Spinal cord (tissue), 10 donors: ENCODE results near the gene PARD3B. TPM values are rescaled to one million over a fixed set of nuclear protein-coding genes. Genes with fewer than 3 reads are reported as not detected.

Experiments used
- DNase-seq, 6 donors: peaks; one replicate each; pipeline versions ENCODE4 v3.0.0 to v3.0.0-alpha.2; 2013 to 2015; ENCODE audit warnings: low spot score in 6 of 6, low read depth in 4 of 6
- H3K27ac ChIP-seq: one replicate; pipeline ENCODE4 v1.5.1; 2013; ENCODE audit warnings: low read depth, low read length, control low read depth
- H3K27me3 ChIP-seq: one replicate; pipeline ENCODE4 v1.6.1; 2013; ENCODE audit warnings: low read length; ENCODE audit not compliant: control insufficient read depth, insufficient read depth
- H3K36me3 ChIP-seq: one replicate; pipeline ENCODE4 v1.6.1; 2013; ENCODE audit warnings: low read length; ENCODE audit not compliant: control insufficient read depth, insufficient read depth
- H3K4me1 ChIP-seq: one replicate; pipeline ENCODE4 v1.6.1; 2013; ENCODE audit warnings: low read length; ENCODE audit not compliant: control insufficient read depth, insufficient read depth
- H3K4me3 ChIP-seq: one replicate; pipeline ENCODE4 v1.5.1; 2013; ENCODE audit warnings: low read depth, low read length, control low read depth
- H3K9me3 ChIP-seq: one replicate; pipeline ENCODE4 v1.6.1; 2013; ENCODE audit warnings: low read length; ENCODE audit not compliant: control insufficient read depth, insufficient read depth
- WGBS: methylation state at CpG from one replicate; pipeline ENCODE4 v1.1.5; 2013; ENCODE audit warnings: missing lambda C conversion rate; ENCODE audit not compliant: insufficient coverage; 5-methylcytosine and 5-hydroxymethylcytosine counted together
- polyA plus RNA-seq, 2 donors: library from polyadenylated mRNA; unstranded; fragments of 120-200 nt; gene quantifications; one replicate each; pipeline ENCODE4 v1.2.1, GENCODE V29; 2013; ENCODE audit not compliant: insufficient read length in 2 of 2
- total RNA-seq, 2 donors: library from RNA; depleted of rRNA in 1 of 2; stranded (reverse); fragments of 120-200 nt in 1 of 2; fragments of >200 nt in 1 of 2; gene quantifications; one replicate each; pipeline versions ENCODE4 v1.2.3 to v1.2.4, GENCODE V29; 2013 to 2014
- donor health status: healthy.

The PARD3B gene
- total and polyA plus RNA-seq, 4 donors = 10.8 to 34.6 (median 22.1) TPM

GRCh38 chr2:204535764-204536163, 9.5 kb upstream of the PARD3B start:
- H3K27me3 ChIP-seq = no peaks in the 10 kb centered on the region
- WGBS = 100% methylated on average over 1 of the region's 1 CpG
- DNase-seq = no peak
- H3K4me1 ChIP-seq = peaks cover 4% of the 10 kb centered on the region
- no peak overlapping the region for H3K4me3 ChIP-seq
- no peak overlapping the region for H3K27ac ChIP-seq
- H3K36me3 ChIP-seq = no peaks in the 10 kb centered on the region
- H3K9me3 ChIP-seq = no peaks in the 10 kb centered on the region

DNA sequence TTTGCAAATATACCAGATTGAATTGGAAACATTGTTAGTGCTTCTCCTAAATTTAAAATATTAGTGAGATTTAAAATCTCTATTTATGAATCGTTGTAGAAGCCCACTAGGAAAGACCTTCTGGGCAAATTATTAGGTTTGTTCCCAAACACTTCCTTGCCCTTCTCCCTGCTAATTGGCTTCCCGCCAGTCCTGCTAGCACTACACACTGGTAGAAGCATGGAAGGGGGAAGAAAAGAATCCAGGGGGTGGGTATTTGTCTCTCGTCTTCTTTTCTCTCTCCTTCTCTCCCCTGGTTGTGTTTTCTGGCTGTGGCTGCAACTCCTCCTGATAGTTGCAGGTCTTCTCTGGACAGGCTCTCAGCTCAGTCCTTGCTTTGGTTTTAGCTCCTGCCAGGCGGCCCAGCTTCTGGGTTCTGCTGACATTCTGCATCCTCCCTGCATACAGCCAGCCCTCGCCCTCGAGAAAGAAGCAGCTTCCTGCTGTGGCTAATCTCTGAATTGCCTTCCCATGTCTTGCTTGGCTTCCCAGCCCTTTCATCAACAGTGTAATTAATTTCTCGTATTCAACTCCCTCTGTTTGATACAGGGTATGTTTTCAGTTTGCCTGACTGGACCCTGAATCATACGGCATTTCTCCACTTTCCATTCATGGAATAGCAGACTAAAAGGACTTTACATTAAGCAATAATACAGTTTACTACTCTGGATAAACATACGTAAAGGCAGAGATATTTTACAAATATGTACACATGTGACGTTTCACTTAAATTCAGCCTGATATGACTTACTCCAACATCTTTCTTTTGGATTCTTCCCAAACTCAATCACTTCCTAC, 6.9 kb upstream of the PARD3B start:
- H3K4me1 ChIP-seq = peaks cover 4% of the 10 kb centered on the region
- no peaks in the 10 kb centered on the region for H3K27me3 ChIP-seq
- no peaks in the 10 kb centered on the region for H3K9me3 ChIP-seq
- no peaks in the 10 kb centered on the region for H3K36me3 ChIP-seq
- H3K4me3 ChIP-seq = no peak overlapping the region
- H3K27ac ChIP-seq = peak overlapping the region; percentile 29
- 12% methylated on average over 3 of the region's 10 CpGs for WGBS
- peak in 2 of 6 donors; percentile 72 to 78 for DNase-seq

- WGBS = no CpG with 5 or more reads among the region's 1 CpG
- H3K27me3 ChIP-seq = no peaks in the 10 kb centered on the region
- H3K9me3 ChIP-seq = no peaks in the 10 kb centered on the region
- H3K4me3 ChIP-seq = no peak overlapping the region
- no peak overlapping the region for H3K27ac ChIP-seq
- peaks cover 4% of the 10 kb centered on the region for H3K4me1 ChIP-seq
- no peaks in the 10 kb centered on the region for H3K36me3 ChIP-seq
- DNase-seq = no peak
Measured at GRCh38 chr2:204539019-204539385, 6.3 kb upstream of the PARD3B start.

- H3K9me3 ChIP-seq = no peaks in the 10 kb centered on the region
- no peak overlapping the region for H3K27ac ChIP-seq
- DNase-seq = no peak
- no peaks in the 10 kb centered on the region for H3K36me3 ChIP-seq
- no peaks in the 10 kb centered on the region for H3K27me3 ChIP-seq
- peaks cover 15% of the 10 kb centered on the region for H3K4me1 ChIP-seq
- WGBS = no CpG with 5 or more reads among the region's 2 CpGs
- no peak overlapping the region for H3K4me3 ChIP-seq
Measured at GRCh38 chr2:204541637-204542036, 3.6 kb upstream of the PARD3B start.

- no peak overlapping the region for H3K27ac ChIP-seq
Measured at GRCh38 chr2:204542982-204543608, 2.2 kb upstream of the PARD3B start.

GRCh38 chr2:204545861-204546735, 823 bp downstream of the PARD3B start:
- Histone ChIP-seq H3K4me1 (peaks cover 11% of the 10 kb centered on the region), H3K27ac (no peak overlapping the region), H3K27me3 (no peaks in the 10 kb centered on the region), H3K9me3 (no peaks in the 10 kb centered on the region), H3K36me3 (no peaks in the 10 kb centered on the region), H3K4me3 (peak overlapping the region; percentile 64)
- WGBS = 3% methylated on average over 45 of the region's 45 CpGs
- DNase-seq = peak in 2 of 6 donors; percentile 31 to 35

More at GRCh38 chr2:204542982-204543608, 2.2 kb upstream of the PARD3B start:
- Histone ChIP-seq H3K9me3 (no peaks in the 10 kb centered on the region), H3K27me3 (no peaks in the 10 kb centered on the region), H3K4me1 (peaks cover 15% of the 10 kb centered on the region), H3K4me3 (no peak overlapping the region), H3K36me3 (no peaks in the 10 kb centered on the region)
- DNase-seq = no peak
- WGBS = 96% methylated on average over 2 of the region's 4 CpGs

GRCh38 chr2:204550751-204551511, 5.7 kb downstream of the PARD3B start:
- Histone ChIP-seq H3K9me3 (no peaks in the 10 kb centered on the region), H3K27ac (peak overlapping the region; percentile 79), H3K4me3 (no peak overlapping the region), H3K27me3 (no peaks in the 10 kb centered on the region), H3K4me1 (peaks cover 9% of the 10 kb centered on the region), H3K36me3 (no peaks in the 10 kb centered on the region)
- WGBS = 17% methylated on average over 1 of the region's 3 CpGs
- peak in 2 of 6 donors; percentile 31 to 67 for DNase-seq

GRCh38 chr2:204551512-204551863, 6.2 kb downstream of the PARD3B start:
- Histone ChIP-seq H3K4me1 (peaks cover 3% of the 10 kb centered on the region), H3K9me3 (no peaks in the 10 kb centered on the region), H3K27ac (peak overlapping the region; percentile 79), H3K27me3 (no peaks in the 10 kb centered on the region), H3K4me3 (no peak overlapping the region), H3K36me3 (no peaks in the 10 kb centered on the region)
- DNase-seq = peak in 2 of 6 donors; percentile 33 to 46
- 46% methylated on average over 3 of the region's 3 CpGs for WGBS

GRCh38 chr2:204557604-204558003, 12.3 kb downstream of the PARD3B start:
- no peak for DNase-seq
- WGBS = no CpG with 5 or more reads among the region's 1 CpG
- H3K27me3 ChIP-seq = no peaks in the 10 kb centered on the region
- H3K4me1 ChIP-seq = no peaks in the 10 kb centered on the region
- no peak overlapping the region for H3K4me3 ChIP-seq
- no peak overlapping the region for H3K27ac ChIP-seq
- H3K9me3 ChIP-seq = no peaks in the 10 kb centered on the region
- H3K36me3 ChIP-seq = no peaks in the 10 kb centered on the region
